GM12872 (cell line): Measurements from ENCODE around the gene KCNQ1.

Experiments used
- TF ChIP-seq, protein P1 (sequence below): IDR thresholded peaks from 3 replicates; pipeline ENCODE4 v1.5.1; 2011; ENCODE audit warnings: low read depth, mild to moderate bottlenecking, low read length, moderate library complexity; ENCODE audit not compliant: insufficient read depth

The KCNQ1 gene

DNA sequence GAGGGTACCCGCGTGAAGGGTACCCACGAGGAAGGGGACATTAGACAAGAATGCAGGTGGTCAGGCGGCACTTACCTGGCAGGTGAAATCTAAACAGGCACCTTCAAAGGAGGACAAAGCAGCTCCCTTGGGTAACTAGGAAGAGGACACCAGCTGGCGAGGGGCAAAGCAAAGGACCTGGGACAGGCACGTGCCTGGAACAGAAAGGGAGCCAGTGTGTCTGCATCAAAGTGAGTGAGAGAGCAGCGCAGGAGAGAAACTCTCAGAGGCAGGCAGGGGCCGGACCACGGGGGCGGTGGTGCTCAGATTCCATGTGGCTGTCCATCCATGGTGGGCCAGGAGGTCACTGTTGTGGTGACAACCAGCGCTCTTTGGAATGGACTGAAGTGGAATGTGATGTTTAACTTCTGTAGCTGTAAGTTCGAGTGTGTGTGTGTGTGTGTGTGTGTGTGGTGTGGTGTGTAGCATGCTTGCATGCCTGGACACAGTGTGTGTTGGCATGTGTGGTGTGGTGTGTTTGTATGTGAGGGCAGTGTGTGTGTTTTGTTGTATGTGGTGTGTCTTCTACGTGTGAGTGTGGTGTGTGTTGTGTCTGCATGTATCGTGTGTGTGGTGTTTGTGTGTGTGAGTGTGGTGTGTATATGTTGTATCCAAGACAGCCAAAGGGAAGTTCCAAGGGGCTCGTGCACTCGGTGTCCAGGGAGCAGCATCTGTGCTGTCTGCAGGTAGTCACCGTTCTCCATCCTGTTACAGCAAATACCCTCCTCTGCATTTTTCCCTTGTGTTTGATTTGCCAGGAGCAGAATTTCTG lies 354.3 kb downstream of the KCNQ1 start:
- TF ChIP-seq, protein P1, sequence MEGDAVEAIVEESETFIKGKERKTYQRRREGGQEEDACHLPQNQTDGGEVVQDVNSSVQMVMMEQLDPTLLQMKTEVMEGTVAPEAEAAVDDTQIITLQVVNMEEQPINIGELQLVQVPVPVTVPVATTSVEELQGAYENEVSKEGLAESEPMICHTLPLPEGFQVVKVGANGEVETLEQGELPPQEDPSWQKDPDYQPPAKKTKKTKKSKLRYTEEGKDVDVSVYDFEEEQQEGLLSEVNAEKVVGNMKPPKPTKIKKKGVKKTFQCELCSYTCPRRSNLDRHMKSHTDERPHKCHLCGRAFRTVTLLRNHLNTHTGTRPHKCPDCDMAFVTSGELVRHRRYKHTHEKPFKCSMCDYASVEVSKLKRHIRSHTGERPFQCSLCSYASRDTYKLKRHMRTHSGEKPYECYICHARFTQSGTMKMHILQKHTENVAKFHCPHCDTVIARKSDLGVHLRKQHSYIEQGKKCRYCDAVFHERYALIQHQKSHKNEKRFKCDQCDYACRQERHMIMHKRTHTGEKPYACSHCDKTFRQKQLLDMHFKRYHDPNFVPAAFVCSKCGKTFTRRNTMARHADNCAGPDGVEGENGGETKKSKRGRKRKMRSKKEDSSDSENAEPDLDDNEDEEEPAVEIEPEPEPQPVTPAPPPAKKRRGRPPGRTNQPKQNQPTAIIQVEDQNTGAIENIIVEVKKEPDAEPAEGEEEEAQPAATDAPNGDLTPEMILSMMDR, result no peak

DNA sequence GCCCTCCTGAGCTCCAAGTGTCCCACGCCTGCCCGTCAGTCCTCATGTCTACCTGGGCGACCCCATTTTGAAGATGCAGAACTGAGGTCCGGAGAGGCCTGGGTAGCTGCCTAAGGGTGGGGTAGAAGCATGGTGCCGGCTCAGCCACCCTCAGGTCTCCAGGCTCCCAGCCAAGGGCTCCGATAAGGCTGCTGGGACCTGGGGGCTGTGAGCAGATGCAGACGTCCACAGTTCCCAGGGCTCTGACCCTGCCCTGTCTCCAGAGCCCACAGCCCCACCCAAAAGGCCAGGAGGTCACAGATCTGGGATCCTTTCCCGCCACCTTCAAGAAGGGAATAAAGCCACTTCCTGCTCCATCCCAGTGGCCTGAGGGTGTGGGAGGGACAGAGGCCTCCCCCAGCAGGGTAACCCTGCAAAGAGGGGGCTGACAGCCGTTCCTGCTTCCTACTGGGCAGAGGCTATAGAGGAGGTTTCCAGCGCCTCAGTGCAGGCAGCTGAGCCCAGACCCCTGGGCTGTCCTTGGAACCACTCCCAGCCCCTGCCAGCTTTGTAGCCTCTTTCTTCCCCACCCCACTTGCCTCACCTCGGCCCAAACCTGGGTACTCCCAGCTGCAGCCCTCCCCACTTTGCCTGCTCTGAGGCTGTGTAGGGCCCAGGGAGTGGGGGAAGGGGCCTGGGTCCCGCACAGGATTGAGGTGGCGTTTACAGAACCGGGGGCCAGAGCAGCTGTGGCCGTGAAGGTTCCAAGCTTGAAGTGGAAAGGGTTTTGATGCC lies 355.3 kb downstream of the KCNQ1 start:
- TF ChIP-seq, protein P1, result no peak

DNA sequence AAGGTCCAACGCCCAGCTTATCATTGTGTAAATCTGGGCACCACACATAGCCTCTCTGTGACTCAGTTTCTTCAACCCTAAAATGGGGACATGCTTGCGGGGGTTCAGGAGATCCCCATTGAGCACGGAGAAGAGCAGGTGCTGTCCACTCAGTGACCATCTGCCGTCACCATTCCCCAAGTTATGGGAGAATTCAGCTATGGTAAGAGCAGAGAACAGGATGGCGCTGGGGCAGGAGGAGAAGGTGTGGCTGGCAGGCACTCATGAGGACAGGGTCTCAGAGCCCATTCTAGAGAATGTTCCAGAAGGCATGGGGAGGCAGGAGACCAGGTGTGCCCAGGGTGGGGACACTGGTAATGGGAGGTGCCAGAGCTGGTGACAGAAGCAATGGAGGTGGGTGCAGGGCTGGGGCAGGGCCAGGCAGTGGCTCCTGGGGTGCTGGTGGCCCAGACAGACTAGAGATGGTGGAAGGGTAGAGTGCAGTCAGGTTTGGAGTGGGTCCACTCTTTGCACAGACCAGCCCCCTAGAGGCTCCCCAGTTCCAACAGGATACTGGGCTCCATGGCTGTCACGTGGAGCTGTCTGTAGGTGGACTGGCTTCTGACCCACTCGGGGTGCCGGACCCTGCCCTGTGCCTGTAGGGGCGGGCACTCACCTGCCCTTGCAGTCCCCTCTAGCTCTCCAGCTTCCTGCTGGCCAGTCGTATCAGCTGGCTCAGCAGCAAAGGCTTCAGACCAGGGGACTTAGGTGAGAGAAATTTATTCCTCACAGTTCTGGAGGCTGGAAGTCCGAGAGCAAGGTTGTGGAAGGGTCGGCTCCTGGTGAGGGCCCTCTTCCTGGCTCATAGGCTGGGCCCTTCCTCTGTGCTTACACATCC lies 356.1 kb downstream of the KCNQ1 start:
- TF ChIP-seq, protein P1, result no peak

DNA sequence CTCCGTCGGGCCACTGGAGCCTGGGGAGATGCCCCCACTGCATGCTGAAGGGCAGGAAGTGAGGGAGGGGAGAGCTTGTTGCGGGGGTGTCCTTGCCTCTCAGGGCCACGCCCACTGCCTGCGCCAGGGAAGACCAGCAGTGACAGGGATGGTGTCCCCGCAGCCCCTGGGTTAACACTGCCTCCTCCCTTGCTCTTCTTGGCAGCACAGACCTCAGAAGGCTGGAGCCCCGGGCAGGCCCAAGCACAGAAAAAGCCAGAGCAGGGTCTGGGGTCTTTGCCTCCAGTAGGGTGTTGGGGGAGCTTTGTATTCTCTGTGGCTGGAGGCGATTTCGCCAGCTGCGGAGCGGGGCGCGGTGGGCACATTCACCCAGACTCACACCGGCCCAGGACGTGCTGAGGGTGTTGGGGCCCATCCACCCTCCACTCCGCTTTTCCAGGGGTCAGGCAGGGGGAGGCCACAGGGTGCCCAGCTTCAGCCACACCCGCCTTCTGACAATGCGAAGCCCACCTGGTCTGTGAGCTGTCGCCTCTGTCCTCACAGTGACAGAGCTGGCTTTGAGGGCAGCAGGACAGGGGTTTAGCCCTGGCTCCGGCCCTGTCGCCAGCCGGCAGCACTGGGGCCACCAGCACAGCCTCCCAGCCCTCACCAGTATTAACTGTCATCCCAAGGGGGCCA lies 357.0 kb downstream of the KCNQ1 start:
- TF ChIP-seq, protein P1, result no peak

DNA sequence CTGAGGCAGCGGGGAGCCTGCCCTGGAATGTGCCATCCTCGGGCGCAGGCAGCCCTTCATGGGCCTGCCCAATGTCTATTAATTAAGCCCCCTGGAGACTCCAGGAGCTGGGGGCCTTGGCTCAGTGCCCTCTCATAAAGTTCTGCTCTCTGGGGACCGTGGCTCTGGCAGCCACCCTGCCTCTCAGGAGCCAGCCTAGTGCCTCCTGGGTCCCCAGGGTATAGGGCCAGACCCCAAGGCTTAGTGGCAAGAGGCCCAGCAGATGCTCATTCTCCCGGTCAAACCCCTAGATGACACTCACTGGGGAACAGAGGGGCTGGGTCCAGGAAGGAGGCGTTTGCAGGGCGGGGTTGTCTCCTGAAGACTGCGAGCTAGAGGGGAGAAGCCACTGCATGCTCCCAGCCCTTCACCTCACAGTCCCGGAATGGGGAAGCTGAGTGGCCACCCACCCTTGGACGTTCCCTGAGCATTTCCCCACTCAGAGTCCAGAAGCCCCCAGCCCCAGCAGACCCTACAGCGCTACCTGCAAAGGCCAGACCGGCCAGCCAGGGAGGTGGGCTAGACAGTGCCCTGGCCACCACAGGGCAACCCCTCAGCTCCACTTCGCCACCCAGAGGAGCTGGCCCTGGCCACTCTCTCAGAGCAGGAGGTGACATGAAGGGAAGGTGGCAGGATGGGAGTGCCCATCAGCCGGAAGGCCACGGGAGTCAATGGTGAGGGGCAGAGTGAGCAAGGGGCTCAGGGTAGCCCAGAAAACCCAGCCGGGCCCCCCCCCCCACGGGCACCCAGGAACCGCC lies 357.8 kb downstream of the KCNQ1 start:
- TF ChIP-seq, protein P1, result no peak

DNA sequence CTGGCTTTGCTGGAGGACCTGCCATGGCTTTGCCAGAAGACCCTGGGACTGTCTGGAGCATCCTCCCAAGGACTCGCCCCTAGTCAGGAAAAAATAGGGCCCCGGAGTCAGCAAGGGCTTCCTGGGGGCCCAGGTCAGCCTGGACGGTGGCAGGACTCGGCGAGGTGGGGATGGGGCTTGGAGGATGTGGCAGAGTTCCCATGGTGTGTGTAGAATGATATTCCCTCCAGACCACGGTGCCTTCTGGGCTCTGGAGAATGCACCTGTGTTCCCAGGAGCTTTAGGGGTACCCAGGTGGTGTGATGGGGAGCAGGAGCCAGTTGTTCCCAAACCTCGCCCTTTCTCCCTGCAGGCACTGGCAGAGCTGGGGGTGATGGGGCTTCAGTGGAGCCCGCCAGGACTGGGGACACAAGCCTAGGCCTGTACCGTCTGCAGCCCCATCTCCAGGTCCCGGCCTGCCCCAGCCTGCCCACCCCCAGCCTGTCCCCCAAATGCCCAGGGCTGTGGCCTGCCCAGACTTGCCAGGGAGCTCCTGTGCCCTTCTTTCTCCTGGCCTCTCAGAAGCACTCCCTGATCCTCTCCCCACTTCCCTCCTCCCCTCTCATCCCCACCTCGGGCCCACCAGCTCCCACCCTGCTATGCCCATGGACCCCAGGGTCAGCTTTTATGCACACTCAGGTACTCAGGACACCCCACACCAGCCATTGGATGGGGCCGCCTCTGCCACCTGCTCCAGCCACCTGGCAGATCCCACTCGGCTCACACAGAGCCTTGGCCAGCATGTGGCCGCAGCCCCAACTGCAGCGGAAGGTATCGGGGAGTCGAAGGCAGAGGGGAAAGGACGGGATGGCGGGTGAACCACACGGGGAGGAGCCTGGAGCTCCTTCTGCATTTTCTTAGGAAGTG lies 358.6 kb downstream of the KCNQ1 start:
- TF ChIP-seq, protein P1, result no peak
